Fibroblast of villous mesenchyme (primary cell): Measurements from ENCODE around the gene BMP7. TPM values are rescaled to one million over a fixed set of nuclear protein-coding genes. Genes with fewer than 3 reads are reported as not detected.

Experiments
- DNase-seq: peaks from one replicate; pipeline ENCODE4 v3.0.0-alpha.2; 2010; ENCODE audit warnings: low read depth
- H3K4me3 ChIP-seq: 2 replicates; pipeline ENCODE4 v1.5.1; 2011; ENCODE audit warnings: low read depth, mild to moderate bottlenecking, low read length
- CTCF ChIP-seq: IDR thresholded peaks from 2 replicates; pipeline ENCODE4 v1.5.1; 2012; ENCODE audit warnings: low read depth, mild to moderate bottlenecking, low read length; ENCODE audit not compliant: insufficient read depth
- total RNA-seq: library from RNA; depleted of rRNA; stranded (reverse); fragments of >200 nt; gene quantifications from 2 replicates; pipeline ENCODE4 v1.2.3, GENCODE V29; 2012

BMP7 gene
- total RNA-seq, 1 donor = not detected

GRCh38 chr20:57157106-57157691 is 109.2 kb downstream of the BMP7 start:
- no peak for TF ChIP-seq CTCF
- no peak overlapping the region for H3K4me3 ChIP-seq
- DNase-seq = no peak

- no peak for TF ChIP-seq CTCF
- DNase-seq = no peak
- H3K4me3 ChIP-seq = no peak overlapping the region
These were observed 110.3 kb downstream of the BMP7 start for GRCh38 chr20:57156011-57156729.

GRCh38 chr20:57155415-57155814 is 111.0 kb downstream of the BMP7 start:
- H3K4me3 ChIP-seq = no peak overlapping the region
- no peak for DNase-seq

GRCh38 chr20:57153238-57153905 is 113.1 kb downstream of the BMP7 start:
- H3K4me3 ChIP-seq = no peak overlapping the region
- DNase-seq = no peak
- no peak for TF ChIP-seq CTCF

More at GRCh38 chr20:57155415-57155814, 111.0 kb downstream of the BMP7 start:
- no peak for TF ChIP-seq CTCF

- no peak for TF ChIP-seq CTCF
- no peak overlapping the region for H3K4me3 ChIP-seq
These were observed 113.9 kb downstream of the BMP7 start for GRCh38 chr20:57152557-57152956.

GRCh38 chr20:57150559-57150958 is 115.9 kb downstream of the BMP7 start:
- TF ChIP-seq CTCF = no peak
- no peak for DNase-seq
- no peak overlapping the region for H3K4me3 ChIP-seq

More at GRCh38 chr20:57152557-57152956, 113.9 kb downstream of the BMP7 start:
- no peak for DNase-seq
